ENCODE measurements around the gene ACTRT2.

- TF ChIP-seq CTCF (conservative IDR thresholded peaks at IDR 0.05; ENCODE audit: low read depth, low read length) (no peak), EZH2 (IDR thresholded peaks at IDR 0.05; ENCODE audit: low read length, unreplicated experiment) (no peak), EZH2phosphoT487 (IDR thresholded peaks at IDR 0.05; ENCODE audit: borderline replicate concordance, low read length) (no peak)
These were observed 5.5 kb downstream of the ACTRT2 start for GRCh38 chr1:3026581-3027391.

All from PC-3 (cell line).